Right hindlimb (tissue), 1 donor: Measurements from ENCODE around the gene SIPA1L2.

ENCODE experiments used
- DNase-seq: peaks from one replicate; pipeline ENCODE4 v3.0.0-alpha.2; 2018

The SIPA1L2 gene

GRCh38 chr1:232587141-232588008 lies 42.6 kb downstream of the SIPA1L2 start:
- DNase-seq: no peak

- DNase-seq: no peak
Measured at GRCh38 chr1:232586679-232587078, 43.3 kb downstream of the SIPA1L2 start.

GRCh38 chr1:232585486-232585885 lies 44.4 kb downstream of the SIPA1L2 start:
- DNase-seq: no peak

- DNase-seq: no peak
Measured at GRCh38 chr1:232581932-232582331, 48.0 kb downstream of the SIPA1L2 start.
